Activated naive CD8-positive, alpha-beta T cell treated with anti-CD3 and anti-CD28 coated beads, Interleukin-2, amount 10 ng/mL, durations not matched to agents 7 days and 5 days (primary cell): ENCODE results near the gene IL18R1. TPM values are rescaled to one million over a fixed set of nuclear protein-coding genes. Genes with fewer than 3 reads are reported as not detected.

ENCODE experiments used
- ATAC-seq: fragments of 150-1000 bp; cut with Tn5 transposase; one replicate; pipeline ENCODE4 v1.10.0; 2021; ENCODE audit warnings: low read depth, moderate library complexity
- POLR2A ChIA-PET: fragments of 350-600 bp; sonication (Branson Sonifier 250); formaldehyde crosslinking; loops from one replicate; lab custom pipeline; 2021; ENCODE audit warnings: antibody characterized with exemption; lab: Charles Lee
- DNase-seq: peaks from one replicate; pipeline ENCODE4 v3.0.0; 2021
- H3K27ac Mint-ChIP-seq: one replicate; pipeline ENCODE4 v1.8.0; 2022; ENCODE audit warnings: mild to moderate bottlenecking, mixed read lengths
- H3K27me3 Mint-ChIP-seq: one replicate; pipeline ENCODE4 v1.8.0; 2022; ENCODE audit warnings: mild to moderate bottlenecking, moderate library complexity, mixed read lengths
- H3K36me3 Mint-ChIP-seq: one replicate; pipeline ENCODE4 v1.8.0; 2021; ENCODE audit warnings: mild to moderate bottlenecking, mixed read lengths
- H3K4me1 Mint-ChIP-seq: one replicate; pipeline ENCODE4 v1.8.0; 2021; ENCODE audit warnings: mixed read lengths
- H3K4me3 Mint-ChIP-seq: one replicate; pipeline ENCODE4 v1.8.0; 2022; ENCODE audit warnings: mild to moderate bottlenecking, moderate library complexity, mixed read lengths
- H3K9me3 Mint-ChIP-seq: one replicate; pipeline ENCODE4 v1.8.0; 2021; ENCODE audit warnings: mixed read lengths
- microRNA-seq: library from miRNA; unstranded; fragments of <30 nt; microRNA quantifications from one replicate; pipeline ENCODE4 v1.2.0, GENCODE V29; 2022
- total RNA-seq, 2 experiments: library from RNA; stranded (reverse); gene quantifications; one replicate each; pipeline ENCODE4 v1.2.3, GENCODE V29; 2021

The IL18R1 gene
- total RNA-seq, 2 experiments from 2014 or later = 37.3 to 40.3 TPM

- no peaks in the 10 kb centered on the region for H3K27me3 Mint-ChIP-seq
- H3K27ac Mint-ChIP-seq = no peak overlapping the region
- H3K4me3 Mint-ChIP-seq = no peak overlapping the region
- peaks cover 43% of the 10 kb centered on the region for H3K36me3 Mint-ChIP-seq
- ATAC-seq (no peak), DNase-seq (no peak)
- peaks cover 4% of the 10 kb centered on the region for H3K9me3 Mint-ChIP-seq
- POLR2A ChIA-PET = interaction anchor here (1.3 kb wide), 1 partner anchor 185 kb away, joined by 3 read pairs; no protein-coding TSS in a partner anchor
- H3K4me1 Mint-ChIP-seq = peaks cover 25% of the 10 kb centered on the region
Observed at GRCh38 chr2:102435741-102436140, 80.1 kb downstream of the IL18R1 start.

GRCh38 chr2:102436323-102436722, 80.7 kb downstream of the IL18R1 start:
- Mint-ChIP-seq H3K27ac (peak overlapping the region; percentile 26), H3K4me3 (peak overlapping the region; percentile 2), H3K27me3 (no peaks in the 10 kb centered on the region), H3K4me1 (peaks cover 25% of the 10 kb centered on the region), H3K36me3 (peaks cover 39% of the 10 kb centered on the region), H3K9me3 (peaks cover 4% of the 10 kb centered on the region)
- ATAC-seq = no peak
- no peak for DNase-seq
- POLR2A ChIA-PET = no interaction called here

- peaks cover 23% of the 10 kb centered on the region for H3K4me1 Mint-ChIP-seq
- H3K9me3 Mint-ChIP-seq = no peaks in the 10 kb centered on the region
- ATAC-seq (no peak), DNase-seq (no peak)
- H3K4me3 Mint-ChIP-seq = no peak overlapping the region
- H3K27ac Mint-ChIP-seq = no peak overlapping the region
- POLR2A ChIA-PET = no interaction called here
- H3K36me3 Mint-ChIP-seq = peaks cover 34% of the 10 kb centered on the region
- H3K27me3 Mint-ChIP-seq = no peaks in the 10 kb centered on the region
Observed at GRCh38 chr2:102437122-102437521, 81.5 kb downstream of the IL18R1 start.

GRCh38 chr2:102438111-102438510, 82.5 kb downstream of the IL18R1 start:
- H3K4me1 Mint-ChIP-seq = peaks cover 27% of the 10 kb centered on the region
- H3K36me3 Mint-ChIP-seq = peaks cover 27% of the 10 kb centered on the region
- no peak for ATAC-seq
- H3K27ac Mint-ChIP-seq = no peak overlapping the region
- no peaks in the 10 kb centered on the region for H3K27me3 Mint-ChIP-seq
- no peak for DNase-seq
- POLR2A ChIA-PET = interaction anchor here (1.2 kb wide), 1 partner anchor 12 kb away, joined by 3 read pairs; no protein-coding TSS in a partner anchor
- H3K4me3 Mint-ChIP-seq = no peak overlapping the region
- no peaks in the 10 kb centered on the region for H3K9me3 Mint-ChIP-seq

GRCh38 chr2:102438578-102438977, 83.0 kb downstream of the IL18R1 start:
- DNase-seq (no peak), ATAC-seq (no peak)
- H3K27ac Mint-ChIP-seq = no peak overlapping the region
- H3K27me3 Mint-ChIP-seq = no peaks in the 10 kb centered on the region
- peaks cover 30% of the 10 kb centered on the region for H3K4me1 Mint-ChIP-seq
- no peaks in the 10 kb centered on the region for H3K9me3 Mint-ChIP-seq
- POLR2A ChIA-PET = interaction anchor here (1.2 kb wide), 1 partner anchor 12 kb away, joined by 3 read pairs; no protein-coding TSS in a partner anchor
- no peak overlapping the region for H3K4me3 Mint-ChIP-seq
- H3K36me3 Mint-ChIP-seq = peaks cover 24% of the 10 kb centered on the region

- no peak for ATAC-seq
- POLR2A ChIA-PET = no interaction called here
Observed at GRCh38 chr2:102439065-102439695, 83.6 kb downstream of the IL18R1 start.

GRCh38 chr2:102442967-102443828, 87.6 kb downstream of the IL18R1 start:
- H3K36me3 Mint-ChIP-seq = peaks cover 14% of the 10 kb centered on the region
- POLR2A ChIA-PET = interaction anchor here (0.5 to 1.7 kb wide), 3 partner anchors 87 to 410 kb away, joined by 3 to 11 read pairs (median 7); partner anchors contain the start of gene IL18R1
- ATAC-seq = peak; percentile 83
- H3K4me1 Mint-ChIP-seq = peaks cover 10% of the 10 kb centered on the region
- H3K4me3 Mint-ChIP-seq = peak overlapping the region; percentile 71
- H3K9me3 Mint-ChIP-seq = no peaks in the 10 kb centered on the region
- H3K27ac Mint-ChIP-seq = peak overlapping the region; percentile 69
- DNase-seq = no peak
- no peaks in the 10 kb centered on the region for H3K27me3 Mint-ChIP-seq

More at GRCh38 chr2:102439065-102439695, 83.6 kb downstream of the IL18R1 start:
- no peak for DNase-seq
- Mint-ChIP-seq H3K27me3 (no peaks in the 10 kb centered on the region), H3K4me3 (no peak overlapping the region), H3K4me1 (peaks cover 30% of the 10 kb centered on the region), H3K9me3 (no peaks in the 10 kb centered on the region), H3K36me3 (peaks cover 19% of the 10 kb centered on the region), H3K27ac (no peak overlapping the region)

- ATAC-seq (no peak), DNase-seq (no peak)
- Mint-ChIP-seq H3K27me3 (no peaks in the 10 kb centered on the region), H3K4me1 (peaks cover 10% of the 10 kb centered on the region), H3K36me3 (peaks cover 16% of the 10 kb centered on the region), H3K27ac (no peak overlapping the region), H3K4me3 (no peak overlapping the region), H3K9me3 (no peaks in the 10 kb centered on the region)
- POLR2A ChIA-PET = interaction anchor here (1.7 kb wide), 1 partner anchor 88 kb away, joined by 11 read pairs; the partner anchor contains the start of gene IL18R1
Observed at GRCh38 chr2:102444233-102444632, 88.6 kb downstream of the IL18R1 start.

- no peaks in the 10 kb centered on the region for H3K27me3 Mint-ChIP-seq
- H3K4me3 Mint-ChIP-seq = no peak overlapping the region
- POLR2A ChIA-PET = no interaction called here
- DNase-seq = no peak
- H3K9me3 Mint-ChIP-seq = no peaks in the 10 kb centered on the region
- peaks cover 26% of the 10 kb centered on the region for H3K36me3 Mint-ChIP-seq
- H3K4me1 Mint-ChIP-seq = peaks cover 10% of the 10 kb centered on the region
- no peak overlapping the region for H3K27ac Mint-ChIP-seq
- no peak for ATAC-seq
Observed at GRCh38 chr2:102446936-102447335, 91.3 kb downstream of the IL18R1 start.

Small RNAs within 50 kb of the gene (microRNA-seq; reads per million reads assigned to microRNA genes)
- 54.0 reads per million, percentile 48 among the genes with 10 or more reads in this experiment for gene MIR4772

Other genes starting within 250 kb of the IL18R1 start
- under 1 TPM in 1 of 2 experiments, not detected in 1; 0.11 TPM for gene IL1R1, start 213.1 kb upstream of the IL18R1 start, total RNA-seq
- not detected for gene IL1RL2, start 168.8 kb upstream of the IL18R1 start, total RNA-seq
- gene IL1RL1, start 44.2 kb upstream of the IL18R1 start, total RNA-seq = not detected
- gene IL18RAP, start 67.4 kb downstream of the IL18R1 start, total RNA-seq = 10 to 100 TPM; 16.7 to 16.8 TPM
- gene SLC9A4, start 117.4 kb downstream of the IL18R1 start, total RNA-seq = under 1 TPM; 0.06 to 0.08 TPM